Testis (tissue), 2 donors: ENCODE results near the gene ABCA12.

Experiments
- POLR2A ChIP-seq: fragments of 450-650 bp; IDR thresholded peaks from one replicate; pipeline ENCODE4 v1.6.1; 2017; ENCODE audit warnings: antibody characterized with exemption, mild to moderate bottlenecking, moderate library complexity
- TF ChIP-seq, protein P1 (sequence below), 3 experiments: fragments of 450-650 bp in 2 of 3; fragments of 200-600 bp in 1 of 3; sonication (generic) in 1 of 3; IDR thresholded peaks; one replicate each; pipeline ENCODE4 v1.5.1; 2016 to 2019; ENCODE audit warnings: antibody characterized with exemption in 3 of 3, mild to moderate bottlenecking in 2 of 3, moderate library complexity in 1 of 3

DNA sequence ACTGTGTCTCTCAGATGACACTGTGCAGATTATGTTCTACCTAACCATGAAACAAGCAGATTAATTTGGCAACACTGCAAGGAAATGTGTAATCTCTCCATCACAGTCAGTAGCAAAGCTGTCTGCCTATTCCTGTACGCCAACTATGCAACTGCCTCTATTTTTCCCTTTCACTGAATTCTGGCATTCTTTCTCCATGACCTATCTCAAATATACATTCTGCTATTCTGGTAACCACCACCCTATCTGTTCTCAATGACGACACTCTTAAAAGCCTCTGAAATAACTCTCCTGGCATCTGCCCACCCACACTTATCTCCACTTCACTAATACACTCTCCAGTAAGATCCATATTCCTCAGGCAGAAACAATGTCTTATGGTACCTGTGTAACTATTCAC is 78.7 kb downstream of the ABCA12 start:
- no peak for TF ChIP-seq POLR2A
- TF ChIP-seq, protein P1, sequence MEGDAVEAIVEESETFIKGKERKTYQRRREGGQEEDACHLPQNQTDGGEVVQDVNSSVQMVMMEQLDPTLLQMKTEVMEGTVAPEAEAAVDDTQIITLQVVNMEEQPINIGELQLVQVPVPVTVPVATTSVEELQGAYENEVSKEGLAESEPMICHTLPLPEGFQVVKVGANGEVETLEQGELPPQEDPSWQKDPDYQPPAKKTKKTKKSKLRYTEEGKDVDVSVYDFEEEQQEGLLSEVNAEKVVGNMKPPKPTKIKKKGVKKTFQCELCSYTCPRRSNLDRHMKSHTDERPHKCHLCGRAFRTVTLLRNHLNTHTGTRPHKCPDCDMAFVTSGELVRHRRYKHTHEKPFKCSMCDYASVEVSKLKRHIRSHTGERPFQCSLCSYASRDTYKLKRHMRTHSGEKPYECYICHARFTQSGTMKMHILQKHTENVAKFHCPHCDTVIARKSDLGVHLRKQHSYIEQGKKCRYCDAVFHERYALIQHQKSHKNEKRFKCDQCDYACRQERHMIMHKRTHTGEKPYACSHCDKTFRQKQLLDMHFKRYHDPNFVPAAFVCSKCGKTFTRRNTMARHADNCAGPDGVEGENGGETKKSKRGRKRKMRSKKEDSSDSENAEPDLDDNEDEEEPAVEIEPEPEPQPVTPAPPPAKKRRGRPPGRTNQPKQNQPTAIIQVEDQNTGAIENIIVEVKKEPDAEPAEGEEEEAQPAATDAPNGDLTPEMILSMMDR (IDR thresholded peaks at IDR 0.05): no peak
